Measurements from ENCODE around the gene CAPS.

DNA sequence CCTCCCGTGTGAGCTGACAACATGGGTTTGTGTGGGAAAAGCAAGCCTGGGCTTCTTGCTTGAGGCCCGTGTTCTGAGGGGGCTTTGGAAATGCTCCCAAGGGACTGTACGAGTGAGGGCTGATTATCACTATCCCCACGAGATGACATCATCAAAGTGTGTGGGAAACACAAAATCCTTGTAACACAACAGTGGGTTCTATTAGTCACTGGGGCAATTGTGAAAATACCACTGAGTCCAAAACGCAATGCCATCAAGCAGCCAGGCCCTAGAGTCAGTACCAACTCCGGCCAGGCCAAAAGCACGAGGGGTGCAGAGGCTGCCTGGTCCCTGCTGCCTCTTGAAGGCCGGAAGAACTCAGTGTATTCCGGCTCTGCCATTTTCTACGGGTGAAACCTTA lies 29.6 kb downstream of the CAPS start:
- TF ChIP-seq, protein P1, sequence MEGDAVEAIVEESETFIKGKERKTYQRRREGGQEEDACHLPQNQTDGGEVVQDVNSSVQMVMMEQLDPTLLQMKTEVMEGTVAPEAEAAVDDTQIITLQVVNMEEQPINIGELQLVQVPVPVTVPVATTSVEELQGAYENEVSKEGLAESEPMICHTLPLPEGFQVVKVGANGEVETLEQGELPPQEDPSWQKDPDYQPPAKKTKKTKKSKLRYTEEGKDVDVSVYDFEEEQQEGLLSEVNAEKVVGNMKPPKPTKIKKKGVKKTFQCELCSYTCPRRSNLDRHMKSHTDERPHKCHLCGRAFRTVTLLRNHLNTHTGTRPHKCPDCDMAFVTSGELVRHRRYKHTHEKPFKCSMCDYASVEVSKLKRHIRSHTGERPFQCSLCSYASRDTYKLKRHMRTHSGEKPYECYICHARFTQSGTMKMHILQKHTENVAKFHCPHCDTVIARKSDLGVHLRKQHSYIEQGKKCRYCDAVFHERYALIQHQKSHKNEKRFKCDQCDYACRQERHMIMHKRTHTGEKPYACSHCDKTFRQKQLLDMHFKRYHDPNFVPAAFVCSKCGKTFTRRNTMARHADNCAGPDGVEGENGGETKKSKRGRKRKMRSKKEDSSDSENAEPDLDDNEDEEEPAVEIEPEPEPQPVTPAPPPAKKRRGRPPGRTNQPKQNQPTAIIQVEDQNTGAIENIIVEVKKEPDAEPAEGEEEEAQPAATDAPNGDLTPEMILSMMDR (IDR thresholded peaks at IDR 0.05) = no peak
- TF ChIP-seq POLR2AphosphoS5 (IDR thresholded peaks at IDR 0.05) (no peak), POLR2A (IDR thresholded peaks at IDR 0.05) (no peak), EP300 (IDR thresholded peaks at IDR 0.05) (no peak)
